KMS-11 (cell line): ENCODE measurements around the gene TMEM221.

Source experiments
- H2AFZ ChIP-seq: fragments of 200-600 bp; sonication (generic); 2 replicates; pipeline ENCODE4 v1.6.1; 2016; ENCODE audit warnings: antibody characterized with exemption, mixed run types, low read depth
- H3K27ac ChIP-seq: fragments of 200-600 bp; sonication (generic); 2 replicates; pipeline ENCODE4 v1.6.1; 2016; ENCODE audit warnings: mild to moderate bottlenecking, mixed run types
- H3K27me3 ChIP-seq: fragments of 200-600 bp; sonication (generic); 2 replicates; pipeline ENCODE4 v1.6.1; 2017; ENCODE audit warnings: mild to moderate bottlenecking, low read depth, mixed run types, moderate library complexity; ENCODE audit not compliant: insufficient read depth
- H3K36me3 ChIP-seq: fragments of 200-600 bp; sonication (generic); 2 replicates; pipeline ENCODE4 v1.6.1; 2017; ENCODE audit warnings: mild to moderate bottlenecking, mixed run types; ENCODE audit not compliant: insufficient read depth
- H3K4me1 ChIP-seq: fragments of 200-600 bp; sonication (generic); 2 replicates; pipeline ENCODE4 v1.6.1; 2016; ENCODE audit warnings: mild to moderate bottlenecking, low read depth, mixed run types; ENCODE audit not compliant: poor library complexity, severe bottlenecking
- H3K4me2 ChIP-seq: fragments of 200-600 bp; sonication (generic); 2 replicates; pipeline ENCODE4 v1.7.0; 2016; ENCODE audit warnings: mild to moderate bottlenecking, mixed run types
- H3K4me3 ChIP-seq: fragments of 200-600 bp; sonication (generic); IDR thresholded peaks from 2 replicates; pipeline ENCODE4 v1.6.1; 2017; ENCODE audit warnings: low read depth, low read length, mixed read lengths; ENCODE audit not compliant: insufficient read depth
- H3K79me2 ChIP-seq: fragments of 200-600 bp; sonication (generic); 2 replicates; pipeline ENCODE4 v1.6.1; 2016; ENCODE audit warnings: low read depth, mixed run types; ENCODE audit not compliant: insufficient read depth
- H3K9ac ChIP-seq: fragments of 200-600 bp; sonication (generic); 2 replicates; pipeline ENCODE4 v1.6.1; 2016; ENCODE audit warnings: mild to moderate bottlenecking, mixed run types
- H4K20me1 ChIP-seq: fragments of 200-600 bp; sonication (generic); 2 replicates; pipeline ENCODE4 v1.6.1; 2016; ENCODE audit warnings: mild to moderate bottlenecking, mixed run types; ENCODE audit not compliant: insufficient read depth
- TF ChIP-seq, protein P1 (sequence below): fragments of 200-600 bp; sonication (generic); conservative IDR thresholded peaks from 2 replicates; pipeline ENCODE4 v1.6.1; 2017; ENCODE audit warnings: low read depth, mild to moderate bottlenecking, antibody characterized with exemption, low read length, moderate library complexity, mixed read lengths

The TMEM221 gene

DNA sequence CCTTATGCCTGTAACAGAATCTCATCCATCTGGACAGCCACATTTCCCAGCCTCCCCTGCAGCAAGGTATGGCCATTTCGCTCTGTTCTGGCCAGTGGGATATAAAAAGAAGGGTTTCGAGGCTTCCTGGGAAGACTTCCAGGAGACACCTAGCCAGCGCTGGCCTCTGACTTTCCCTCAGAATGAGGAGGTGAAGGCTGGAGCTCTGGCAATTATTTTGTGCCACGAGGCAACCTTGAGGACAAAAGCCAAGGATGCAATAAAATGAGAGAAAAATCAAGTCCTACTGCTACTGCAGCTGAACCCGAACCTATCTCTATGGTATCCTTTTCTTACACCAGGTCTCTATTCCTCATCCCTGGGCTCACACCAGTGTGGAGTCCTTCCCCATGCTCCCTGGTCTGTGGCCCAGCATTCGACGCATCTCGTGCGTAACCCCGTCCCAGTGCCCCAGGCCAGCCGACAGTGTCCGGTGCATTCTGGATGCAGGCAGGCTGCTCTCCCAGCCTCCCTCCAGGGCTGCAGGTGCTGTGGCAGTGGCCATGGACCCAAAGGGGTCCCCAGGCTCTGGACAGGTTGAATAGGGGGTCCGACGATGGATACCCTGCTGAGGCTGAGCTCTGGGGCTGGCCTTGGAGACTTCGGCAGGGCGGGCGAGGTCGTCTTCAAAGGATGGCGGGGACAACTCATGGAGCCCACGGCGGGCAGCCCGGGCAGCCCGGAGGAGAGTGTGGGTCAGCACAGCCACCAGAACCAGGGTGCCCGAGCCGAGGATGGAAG, 12.2 kb downstream of the TMEM221 start:
- no peak overlapping the region for H2AFZ ChIP-seq
- TF ChIP-seq, protein P1, sequence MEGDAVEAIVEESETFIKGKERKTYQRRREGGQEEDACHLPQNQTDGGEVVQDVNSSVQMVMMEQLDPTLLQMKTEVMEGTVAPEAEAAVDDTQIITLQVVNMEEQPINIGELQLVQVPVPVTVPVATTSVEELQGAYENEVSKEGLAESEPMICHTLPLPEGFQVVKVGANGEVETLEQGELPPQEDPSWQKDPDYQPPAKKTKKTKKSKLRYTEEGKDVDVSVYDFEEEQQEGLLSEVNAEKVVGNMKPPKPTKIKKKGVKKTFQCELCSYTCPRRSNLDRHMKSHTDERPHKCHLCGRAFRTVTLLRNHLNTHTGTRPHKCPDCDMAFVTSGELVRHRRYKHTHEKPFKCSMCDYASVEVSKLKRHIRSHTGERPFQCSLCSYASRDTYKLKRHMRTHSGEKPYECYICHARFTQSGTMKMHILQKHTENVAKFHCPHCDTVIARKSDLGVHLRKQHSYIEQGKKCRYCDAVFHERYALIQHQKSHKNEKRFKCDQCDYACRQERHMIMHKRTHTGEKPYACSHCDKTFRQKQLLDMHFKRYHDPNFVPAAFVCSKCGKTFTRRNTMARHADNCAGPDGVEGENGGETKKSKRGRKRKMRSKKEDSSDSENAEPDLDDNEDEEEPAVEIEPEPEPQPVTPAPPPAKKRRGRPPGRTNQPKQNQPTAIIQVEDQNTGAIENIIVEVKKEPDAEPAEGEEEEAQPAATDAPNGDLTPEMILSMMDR = no peak
- H3K4me3 ChIP-seq = no peak overlapping the region
- no peak overlapping the region for H3K4me2 ChIP-seq
- H3K27ac ChIP-seq = no peak overlapping the region
- H3K4me1 ChIP-seq = no peaks in the 10 kb centered on the region
- peaks cover 25% of the 10 kb centered on the region for H3K27me3 ChIP-seq
- H3K79me2 ChIP-seq = no peaks in the 10 kb centered on the region
- no peaks in the 10 kb centered on the region for H3K36me3 ChIP-seq
- no peaks in the 10 kb centered on the region for H4K20me1 ChIP-seq
- H3K9ac ChIP-seq = no peak overlapping the region

DNA sequence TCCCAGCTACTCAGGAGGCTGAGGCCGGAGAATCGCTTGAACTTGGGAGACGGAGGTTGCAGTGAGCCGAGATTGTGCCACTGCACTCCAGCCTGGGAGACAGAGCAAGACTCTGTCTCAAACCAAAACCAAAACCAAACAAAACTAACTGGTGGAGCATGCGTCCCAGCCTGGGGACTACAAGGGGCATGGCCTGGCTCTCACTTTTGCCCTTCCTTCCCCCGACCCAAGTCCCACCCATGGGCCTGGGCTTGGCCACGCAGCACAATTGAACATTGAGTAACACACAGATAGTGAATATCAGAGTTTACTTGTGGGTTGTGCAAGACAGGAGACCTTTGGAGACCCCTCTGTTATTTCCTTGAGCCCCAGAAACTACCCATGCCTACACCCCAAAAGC, 13.2 kb downstream of the TMEM221 start:
- no peak overlapping the region for H3K4me2 ChIP-seq

DNA sequence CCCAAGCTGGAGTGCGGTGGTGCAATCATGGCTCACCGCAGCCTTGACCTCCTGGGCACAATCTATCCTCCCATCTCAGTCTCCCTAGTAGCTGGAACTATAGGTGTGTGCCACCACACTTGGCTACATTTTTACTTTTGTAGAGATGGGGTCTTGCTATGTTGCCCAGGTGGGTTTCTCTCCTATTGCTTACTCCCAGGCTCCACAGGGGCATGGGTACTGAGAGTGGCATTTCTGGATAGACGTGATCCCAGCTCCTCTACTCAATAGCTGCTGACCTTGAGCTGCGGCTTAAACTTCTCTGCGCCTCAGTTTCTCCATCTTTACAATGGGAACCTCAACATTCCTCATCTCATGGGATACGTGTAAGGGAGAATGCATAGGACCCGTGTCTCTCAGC, 17.1 kb downstream of the TMEM221 start:
- peaks cover 5% of the 10 kb centered on the region for H3K27me3 ChIP-seq
- no peak overlapping the region for H3K27ac ChIP-seq
- H3K36me3 ChIP-seq = no peaks in the 10 kb centered on the region
- no peak overlapping the region for H2AFZ ChIP-seq
- peaks cover 7% of the 10 kb centered on the region for H3K4me1 ChIP-seq
- no peak overlapping the region for H3K9ac ChIP-seq
- H3K4me2 ChIP-seq = no peak overlapping the region
- H3K4me3 ChIP-seq = no peak overlapping the region
- H3K79me2 ChIP-seq = no peaks in the 10 kb centered on the region
- TF ChIP-seq, protein P1 = no peak
- H4K20me1 ChIP-seq = no peaks in the 10 kb centered on the region

More for the DNA sequence above, 13.2 kb downstream of the TMEM221 start:
- Histone ChIP-seq H2AFZ (no peak overlapping the region), H3K4me1 (no peaks in the 10 kb centered on the region), H3K36me3 (no peaks in the 10 kb centered on the region), H4K20me1 (no peaks in the 10 kb centered on the region), H3K27me3 (peaks cover 25% of the 10 kb centered on the region), H3K9ac (no peak overlapping the region), H3K27ac (no peak overlapping the region), H3K4me3 (no peak overlapping the region), H3K79me2 (no peaks in the 10 kb centered on the region)
- TF ChIP-seq, protein P1 = no peak

DNA sequence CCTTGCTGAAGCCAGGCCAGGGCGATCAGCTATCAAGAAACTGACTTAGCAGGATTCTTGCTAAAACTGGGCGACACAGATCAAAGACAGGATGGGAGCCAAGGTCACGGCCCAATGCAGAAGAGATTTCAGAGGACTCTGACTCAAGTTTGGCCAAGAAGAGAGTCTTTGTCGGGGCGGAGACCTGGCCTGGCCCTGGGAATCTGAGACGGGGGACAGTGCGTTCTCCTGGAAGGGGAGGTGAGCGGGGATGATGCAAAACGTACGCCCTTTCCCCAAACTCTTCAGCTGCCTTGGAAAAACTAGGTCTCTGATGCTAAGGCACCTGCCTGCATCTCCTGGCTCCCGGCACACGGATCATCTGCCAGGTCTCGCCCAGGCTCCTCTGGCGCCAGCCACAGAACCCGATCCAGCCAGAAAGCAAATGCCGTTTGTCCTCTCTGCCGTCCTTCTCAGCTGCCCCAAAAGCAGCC, 18.8 kb downstream of the TMEM221 start:
- Histone ChIP-seq H3K4me2 (no peak overlapping the region), H3K27ac (no peak overlapping the region), H3K4me3 (no peak overlapping the region), H3K9ac (no peak overlapping the region), H3K36me3 (no peaks in the 10 kb centered on the region), H4K20me1 (no peaks in the 10 kb centered on the region), H3K4me1 (peaks cover 7% of the 10 kb centered on the region), H2AFZ (no peak overlapping the region), H3K79me2 (no peaks in the 10 kb centered on the region), H3K27me3 (no peaks in the 10 kb centered on the region)
- TF ChIP-seq, protein P1 = no peak
